H1 (cell line): Measurements from ENCODE around the gene FGFRL1.

Experiments used
- CTBP2 ChIP-seq: IDR thresholded peaks from 2 replicates; pipeline ENCODE4 v1.7.0; 2011; ENCODE audit warnings: borderline replicate concordance, mild to moderate bottlenecking, moderate library complexity, mixed read lengths, low read length; ENCODE audit not compliant: insufficient read depth, insufficient read length
- CTCF ChIP-seq, 3 experiments: IDR thresholded peaks; 1 replicate in 2 of 3; 2 replicates in 1 of 3; pipeline versions ENCODE4 v1.5.1 to v1.6.1; 2011; ENCODE audit warnings: low read length in 3 of 3, mild to moderate bottlenecking in 3 of 3, inconsistent platforms in 2 of 3, low read depth in 1 of 3, moderate library complexity in 1 of 3; ENCODE audit not compliant: insufficient read depth in 1 of 3; ENCODE audit errors: control extremely low read depth in 1 of 3
- EP300 ChIP-seq, 2 experiments: IDR thresholded peaks; 1 replicate in 1 of 2; 2 replicates in 1 of 2; pipeline ENCODE4 v1.6.1; 2011 to 2012; ENCODE audit warnings: low read depth in 2 of 2, low read length in 2 of 2, mild to moderate bottlenecking in 2 of 2, borderline replicate concordance in 1 of 2, inconsistent platforms in 1 of 2, moderate library complexity in 1 of 2
- EZH2 ChIP-seq: fragments of 200-600 bp; sonication (generic); IDR thresholded peaks from 2 replicates; pipeline ENCODE4 v1.7.1; 2012; ENCODE audit warnings: low read depth, mild to moderate bottlenecking, moderate library complexity, low read length, inconsistent platforms; ENCODE audit not compliant: severe bottlenecking
- FOSL1 ChIP-seq: IDR thresholded peaks from 2 replicates; pipeline ENCODE4 v1.6.1; 2011; ENCODE audit warnings: mild to moderate bottlenecking, low read depth, low read length, moderate library complexity; ENCODE audit not compliant: insufficient read depth
- JUN ChIP-seq: IDR thresholded peaks from 2 replicates; pipeline ENCODE4 v1.6.1; 2011; ENCODE audit warnings: low read depth, mild to moderate bottlenecking, improper control_type of control experiment, low read length
- MAFK ChIP-seq: IDR thresholded peaks from 2 replicates; pipeline ENCODE4 v1.6.1; 2012; ENCODE audit warnings: low read depth, mild to moderate bottlenecking, improper control_type of control experiment, low read length
- NANOG ChIP-seq: IDR thresholded peaks from 2 replicates; pipeline ENCODE4 v1.6.1; 2011; ENCODE audit warnings: low read length, low read depth, mild to moderate bottlenecking, inconsistent platforms; ENCODE audit not compliant: insufficient read depth, poor library complexity, severe bottlenecking
- POLR2A ChIP-seq, 2 experiments: IDR thresholded peaks; 1 replicate in 1 of 2; 2 replicates in 1 of 2; pipeline ENCODE4 v1.6.1; 2011; ENCODE audit warnings: low read depth in 2 of 2, low read length in 2 of 2, mild to moderate bottlenecking in 2 of 2; ENCODE audit errors: control extremely low read depth in 1 of 2
- POLR2AphosphoS5 ChIP-seq: IDR thresholded peaks from 2 replicates; pipeline ENCODE4 v1.6.1; 2011; ENCODE audit warnings: low read depth, low read length
- RFX5 ChIP-seq: IDR thresholded peaks from 2 replicates; pipeline ENCODE4 v1.6.1; 2011; ENCODE audit warnings: low read depth, low read length, improper control_type of control experiment, borderline replicate concordance
- SAP30 ChIP-seq: fragments of 300-600 bp; sonication (generic); IDR thresholded peaks from 2 replicates; pipeline ENCODE4 v1.7.1; 2012; ENCODE audit warnings: low read length, moderate library complexity, mild to moderate bottlenecking, inconsistent platforms; ENCODE audit not compliant: insufficient read depth, insufficient replicate concordance
- SIX5 ChIP-seq: IDR thresholded peaks from 2 replicates; pipeline ENCODE4 v1.6.1; 2011; ENCODE audit warnings: mild to moderate bottlenecking, low read depth, low read length
- SUZ12 ChIP-seq: fragments of 200-600 bp; sonication (generic); IDR thresholded peaks from 2 replicates; pipeline ENCODE4 v1.6.1; 2012; ENCODE audit warnings: mild to moderate bottlenecking, inconsistent platforms, low read length, moderate library complexity, mixed read lengths

GRCh38 chr4:1049591-1049905, 38.1 kb downstream of the FGFRL1 start:
- TF ChIP-seq RFX5 (no peak), EZH2 (no peak), NANOG (no peak), EP300 (IDR thresholded peaks at IDR 0.05; ENCODE audit: borderline replicate concordance in 1 of 2, low read depth in 2 of 2, low read length in 2 of 2) (no peak), CTCF (IDR thresholded peaks at IDR 0.05; ENCODE audit: control extremely low read depth in 1 of 3, insufficient read depth in 1 of 3, low read depth in 1 of 3, low read length in 3 of 3) (no peak), SAP30 (no peak), POLR2A (IDR thresholded peaks at IDR 0.05; ENCODE audit: control extremely low read depth in 1 of 2, low read depth in 2 of 2, low read length in 2 of 2) (no peak), SIX5 (no peak), JUN (no peak), SUZ12 (no peak), POLR2AphosphoS5 (no peak), FOSL1 (no peak), CTBP2 (no peak), MAFK (no peak)
